ENCODE results near the gene FXYD6. TPM values are rescaled to one million over a fixed set of nuclear protein-coding genes. Genes with fewer than 3 reads are reported as not detected.
A peak's percentile ranks its signal among the peaks of the same experiment; 100 is the strongest.
"Not testable (repeated sequence)": the region's sequence is repeated elsewhere in the genome, so short reads cannot be mapped to it uniquely, and the experiment has no call there.

FXYD6 gene
- total RNA-seq, 2 experiments from 2014 or later: not detected

- Mint-ChIP-seq H3K4me3 (no peak overlapping the region), H3K4me1 (peaks cover 58% of the 10 kb centered on the region)
- DNase-seq: no peak
Measured at GRCh38 chr11:117816151-117816741, 60.2 kb downstream of the FXYD6 start.

GRCh38 chr11:117815262-117815803 lies 61.1 kb downstream of the FXYD6 start:
- ChIA-PET CTCF (interaction anchor here (0.6 to 10.3 kb wide), 18 partner anchors 8 to 977 kb away, joined by 3 to 189 read pairs (median 6); partner anchors contain the start of gene FXYD2), POLR2A (interaction anchor here (0.6 to 4.4 kb wide), 19 partner anchors 7 to 389 kb away, joined by 3 to 32 read pairs (median 3); partner anchors contain the start of genes FXYD2 and IL10RA)
- Mint-ChIP-seq H3K36me3 (ENCODE audit: low read depth) (no peaks in the 10 kb centered on the region), H3K9me3 (no peaks in the 10 kb centered on the region), H3K4me1 (peaks cover 60% of the 10 kb centered on the region), H3K4me3 (peak overlapping the region; percentile 23), H3K27me3 (peaks cover 9% of the 10 kb centered on the region), H3K27ac (peak overlapping the region; percentile 87)
- peak; percentile 70 for DNase-seq

More at GRCh38 chr11:117816151-117816741, 60.2 kb downstream of the FXYD6 start:
- Mint-ChIP-seq H3K36me3 (ENCODE audit: low read depth) (no peaks in the 10 kb centered on the region), H3K27ac (peak overlapping the region; percentile 87), H3K9me3 (no peaks in the 10 kb centered on the region), H3K27me3 (peaks cover 3% of the 10 kb centered on the region)
- CTCF ChIA-PET: interaction anchor here (0.6 to 10.3 kb wide), 19 partner anchors 8 to 390 kb away, joined by 3 to 189 read pairs (median 6); partner anchors contain the start of genes FXYD2 and IL10RA
- POLR2A ChIA-PET: interaction anchor here (1.0 to 4.4 kb wide), 10 partner anchors 8 to 237 kb away, joined by 3 to 32 read pairs (median 10); no protein-coding TSS in a partner anchor

- H3K36me3 Mint-ChIP-seq (ENCODE audit: low read depth): no peaks in the 10 kb centered on the region
- H3K4me3 Mint-ChIP-seq: peak overlapping the region; percentile 23
- peaks cover 62% of the 10 kb centered on the region for H3K4me1 Mint-ChIP-seq
- H3K27me3 Mint-ChIP-seq: peaks cover 12% of the 10 kb centered on the region
- peak overlapping the region; percentile 87 for H3K27ac Mint-ChIP-seq
- ChIA-PET CTCF (interaction anchor here (0.9 to 10.3 kb wide), 15 partner anchors 8 to 978 kb away, joined by 3 to 189 read pairs (median 6); partner anchors contain the start of gene FXYD2), POLR2A (interaction anchor here (0.6 to 4.4 kb wide), 18 partner anchors 6 to 389 kb away, joined by 3 to 32 read pairs (median 4); partner anchors contain the start of genes FXYD2 and IL10RA)
- H3K9me3 Mint-ChIP-seq: no peaks in the 10 kb centered on the region
- peak; percentile 86 for DNase-seq
Measured at GRCh38 chr11:117814766-117815261, 61.6 kb downstream of the FXYD6 start.

GRCh38 chr11:117814204-117814765 lies 62.2 kb downstream of the FXYD6 start:
- CTCF ChIA-PET: interaction anchor here (0.9 to 10.3 kb wide), 8 partner anchors 7 to 388 kb away, joined by 3 to 189 read pairs (median 27); partner anchors contain the start of gene FXYD2
- Mint-ChIP-seq H3K36me3 (ENCODE audit: low read depth) (no peaks in the 10 kb centered on the region), H3K27me3 (peaks cover 14% of the 10 kb centered on the region), H3K4me1 (peaks cover 67% of the 10 kb centered on the region), H3K4me3 (no peak overlapping the region), H3K27ac (peak overlapping the region; percentile 87), H3K9me3 (no peaks in the 10 kb centered on the region)
- no peak for DNase-seq
- POLR2A ChIA-PET: interaction anchor here (0.9 to 4.4 kb wide), 8 partner anchors 14 to 235 kb away, joined by 3 to 25 read pairs (median 6); partner anchors contain the start of gene IL10RA

- ChIA-PET CTCF (interaction anchor here (1.7 to 8.2 kb wide), 6 partner anchors 10 to 384 kb away, joined by 3 to 189 read pairs (median 50); partner anchors contain the start of gene FXYD2), POLR2A (interaction anchor here (1.1 kb wide), 1 partner anchor 243 kb away, joined by 3 read pairs; no protein-coding TSS in a partner anchor)
- not testable (repeated sequence) for H3K4me3 Mint-ChIP-seq; H3K27ac Mint-ChIP-seq; H3K36me3 Mint-ChIP-seq (ENCODE audit: low read depth); DNase-seq; H3K9me3 Mint-ChIP-seq
- H3K4me1 Mint-ChIP-seq: peaks cover 35% of the 10 kb centered on the region
- H3K27me3 Mint-ChIP-seq: peaks cover 19% of the 10 kb centered on the region
Measured at GRCh38 chr11:117810056-117810451, 66.4 kb downstream of the FXYD6 start.

GRCh38 chr11:117809236-117810055 lies 67.0 kb downstream of the FXYD6 start:
- Mint-ChIP-seq H3K27me3 (peaks cover 21% of the 10 kb centered on the region), H3K9me3 (no peaks in the 10 kb centered on the region), H3K4me3 (no peak overlapping the region), H3K27ac (no peak overlapping the region), H3K4me1 (peaks cover 29% of the 10 kb centered on the region), H3K36me3 (ENCODE audit: low read depth) (no peaks in the 10 kb centered on the region)
- peak; percentile 65 for DNase-seq
- ChIA-PET POLR2A (interaction anchor here (1.1 to 2.8 kb wide), 2 partner anchors 7 to 243 kb away, joined by 3 to 32 read pairs; no protein-coding TSS in a partner anchor), CTCF (interaction anchor here (0.8 to 8.2 kb wide), 11 partner anchors 10 to 383 kb away, joined by 3 to 189 read pairs (median 13); partner anchors contain the start of gene FXYD2)

DNA sequence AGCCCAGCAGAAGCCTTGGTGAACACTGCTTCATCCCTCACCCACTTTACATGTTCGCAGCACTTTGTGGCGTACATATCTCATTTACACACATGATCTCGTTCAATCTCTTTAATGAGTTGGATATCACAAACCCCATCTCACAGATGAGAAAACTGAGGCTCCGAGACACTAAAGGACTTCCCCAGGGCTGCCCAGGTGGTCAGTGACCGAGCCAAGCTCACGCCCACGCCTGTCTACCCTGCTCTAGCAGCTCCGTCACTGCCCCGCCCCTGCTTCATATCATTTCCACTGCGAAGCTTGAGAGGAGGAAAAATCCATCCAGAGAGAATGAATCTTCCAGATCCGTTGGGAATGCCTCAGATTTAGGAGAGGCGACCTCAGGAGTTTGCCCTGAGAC lies 67.7 kb downstream of the FXYD6 start:
- peaks cover 23% of the 10 kb centered on the region for H3K4me1 Mint-ChIP-seq
- H3K27ac Mint-ChIP-seq: no peak overlapping the region
- peaks cover 22% of the 10 kb centered on the region for H3K27me3 Mint-ChIP-seq
- H3K4me3 Mint-ChIP-seq: no peak overlapping the region
- CTCF ChIA-PET: interaction anchor here (0.8 to 8.2 kb wide), 14 partner anchors 11 to 383 kb away, joined by 3 to 189 read pairs (median 10); partner anchors contain the start of gene FXYD2
- H3K9me3 Mint-ChIP-seq: no peaks in the 10 kb centered on the region
- H3K36me3 Mint-ChIP-seq (ENCODE audit: low read depth): no peaks in the 10 kb centered on the region
- DNase-seq: no peak
- POLR2A ChIA-PET: interaction anchor here (1.9 to 2.8 kb wide), 2 partner anchors 8 to 244 kb away, joined by 8 to 32 read pairs; no protein-coding TSS in a partner anchor

GRCh38 chr11:117807482-117808327 lies 68.8 kb downstream of the FXYD6 start:
- Mint-ChIP-seq H3K27ac (no peak overlapping the region), H3K4me1 (peaks cover 18% of the 10 kb centered on the region), H3K27me3 (peaks cover 26% of the 10 kb centered on the region), H3K36me3 (ENCODE audit: low read depth) (no peaks in the 10 kb centered on the region), H3K9me3 (no peaks in the 10 kb centered on the region), H3K4me3 (no peak overlapping the region)
- ChIA-PET POLR2A (interaction anchor here (1.3 to 2.8 kb wide), 3 partner anchors 9 to 245 kb away, joined by 6 to 32 read pairs (median 8); no protein-coding TSS in a partner anchor), CTCF (interaction anchor here (0.6 to 8.2 kb wide), 41 partner anchors 9 to 519 kb away, joined by 3 to 189 read pairs (median 4); partner anchors contain the start of genes DSCAML1 and FXYD2)
- peak; percentile 78 for DNase-seq

GRCh38 chr11:117806846-117807245 lies 69.6 kb downstream of the FXYD6 start:
- peaks cover 26% of the 10 kb centered on the region for H3K27me3 Mint-ChIP-seq
- H3K27ac Mint-ChIP-seq: no peak overlapping the region
- no peak overlapping the region for H3K4me3 Mint-ChIP-seq
- no peaks in the 10 kb centered on the region for H3K9me3 Mint-ChIP-seq
- CTCF ChIA-PET: interaction anchor here (0.6 to 8.2 kb wide), 29 partner anchors 8 to 520 kb away, joined by 3 to 189 read pairs (median 6); partner anchors contain the start of genes DSCAML1 and FXYD2
- no peak for DNase-seq
- POLR2A ChIA-PET: interaction anchor here (1.3 to 2.8 kb wide), 2 partner anchors 10 to 140 kb away, joined by 6 to 32 read pairs; no protein-coding TSS in a partner anchor
- H3K4me1 Mint-ChIP-seq: peaks cover 18% of the 10 kb centered on the region
- H3K36me3 Mint-ChIP-seq (ENCODE audit: low read depth): no peaks in the 10 kb centered on the region

- no peaks in the 10 kb centered on the region for H3K9me3 Mint-ChIP-seq
- H3K4me1 Mint-ChIP-seq: peaks cover 16% of the 10 kb centered on the region
- CTCF ChIA-PET: interaction anchor here (6.1 to 8.2 kb wide), 2 partner anchors 15 to 141 kb away, joined by 104 to 189 read pairs; partner anchors contain the start of gene FXYD2
- DNase-seq: no peak
- POLR2A ChIA-PET: interaction anchor here (1.2 to 1.4 kb wide), 2 partner anchors 22 to 248 kb away, joined by 3 read pairs; no protein-coding TSS in a partner anchor
- no peak overlapping the region for H3K27ac Mint-ChIP-seq
- H3K4me3 Mint-ChIP-seq: no peak overlapping the region
- H3K27me3 Mint-ChIP-seq: peaks cover 20% of the 10 kb centered on the region
- no peaks in the 10 kb centered on the region for H3K36me3 Mint-ChIP-seq (ENCODE audit: low read depth)
Measured at GRCh38 chr11:117805045-117805444, 71.4 kb downstream of the FXYD6 start.

DNA sequence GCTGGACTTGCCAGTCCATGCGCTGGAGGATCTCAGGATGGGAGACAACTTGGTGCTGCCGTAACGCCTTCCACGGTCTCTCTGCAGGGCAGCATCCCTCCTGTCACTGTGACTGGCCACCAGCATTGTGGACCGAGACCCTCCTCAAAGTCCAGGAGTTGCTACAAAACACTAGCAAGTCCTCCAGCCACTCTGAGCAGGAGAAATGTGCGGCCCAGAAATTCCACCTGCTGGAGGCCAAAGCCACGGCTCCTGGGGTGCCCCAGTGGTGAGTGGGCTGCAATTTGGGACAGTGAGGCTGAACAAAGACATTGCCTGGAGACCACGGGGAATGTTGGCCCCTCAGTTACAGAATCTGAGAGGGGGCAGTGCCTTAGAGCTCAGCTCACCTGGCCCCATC lies 72.6 kb downstream of the FXYD6 start:
- Mint-ChIP-seq H3K36me3 (ENCODE audit: low read depth) (no peaks in the 10 kb centered on the region), H3K9me3 (no peaks in the 10 kb centered on the region), H3K4me3 (no peak overlapping the region), H3K27ac (no peak overlapping the region), H3K4me1 (peaks cover 5% of the 10 kb centered on the region), H3K27me3 (peaks cover 27% of the 10 kb centered on the region)
- DNase-seq: no peak
- POLR2A ChIA-PET: no interaction called here
- CTCF ChIA-PET: interaction anchor here (1.1 to 6.1 kb wide), 3 partner anchors 14 to 249 kb away, joined by 3 to 189 read pairs (median 5); partner anchors contain the start of gene FXYD2

Measured in activated CD4-positive, alpha-beta memory T cell treated with anti-CD3 and anti-CD28 coated beads, Interleukin-2, amount 10 ng/mL, durations not matched to agents 7 days and 5 days (primary cell).